Measurements from ENCODE around the gene TCEANC2.

DNA sequence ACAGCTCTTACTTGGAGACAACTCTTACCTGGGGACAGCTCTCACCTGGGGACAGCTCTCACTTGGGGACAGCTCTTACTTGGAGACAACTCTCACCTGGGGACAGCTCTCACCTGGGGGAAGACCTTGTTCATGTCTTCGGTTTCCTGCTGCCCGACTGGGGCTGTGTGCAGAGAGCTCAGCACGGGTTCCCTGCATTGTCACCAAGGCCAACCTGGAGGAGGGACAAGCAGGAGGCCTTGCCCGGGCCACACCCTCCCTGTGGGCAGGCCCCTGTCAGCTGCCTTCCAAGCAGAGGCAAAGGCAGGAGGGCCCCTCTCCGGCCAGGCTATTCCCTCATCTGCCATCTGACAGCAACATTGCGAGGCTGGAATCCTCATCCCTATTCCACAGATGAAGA, 35.4 kb upstream of the TCEANC2 start, which contains the start of gene LDLRAD1:
- TF ChIP-seq, protein P1, sequence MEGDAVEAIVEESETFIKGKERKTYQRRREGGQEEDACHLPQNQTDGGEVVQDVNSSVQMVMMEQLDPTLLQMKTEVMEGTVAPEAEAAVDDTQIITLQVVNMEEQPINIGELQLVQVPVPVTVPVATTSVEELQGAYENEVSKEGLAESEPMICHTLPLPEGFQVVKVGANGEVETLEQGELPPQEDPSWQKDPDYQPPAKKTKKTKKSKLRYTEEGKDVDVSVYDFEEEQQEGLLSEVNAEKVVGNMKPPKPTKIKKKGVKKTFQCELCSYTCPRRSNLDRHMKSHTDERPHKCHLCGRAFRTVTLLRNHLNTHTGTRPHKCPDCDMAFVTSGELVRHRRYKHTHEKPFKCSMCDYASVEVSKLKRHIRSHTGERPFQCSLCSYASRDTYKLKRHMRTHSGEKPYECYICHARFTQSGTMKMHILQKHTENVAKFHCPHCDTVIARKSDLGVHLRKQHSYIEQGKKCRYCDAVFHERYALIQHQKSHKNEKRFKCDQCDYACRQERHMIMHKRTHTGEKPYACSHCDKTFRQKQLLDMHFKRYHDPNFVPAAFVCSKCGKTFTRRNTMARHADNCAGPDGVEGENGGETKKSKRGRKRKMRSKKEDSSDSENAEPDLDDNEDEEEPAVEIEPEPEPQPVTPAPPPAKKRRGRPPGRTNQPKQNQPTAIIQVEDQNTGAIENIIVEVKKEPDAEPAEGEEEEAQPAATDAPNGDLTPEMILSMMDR (IDR thresholded peaks at IDR 0.05), result no peak
- TF ChIP-seq POLR2A (IDR thresholded peaks at IDR 0.05), result no peak

Measured in thyroid gland (tissue), 4 donors.